ENCODE results near the gene ARHGEF38. TPM values are rescaled to one million over a fixed set of nuclear protein-coding genes. Genes with fewer than 3 reads are reported as not detected.

The ARHGEF38 gene
- polyA plus RNA-seq, 3 donors: not detected

- H3K27me3 Mint-ChIP-seq (ENCODE audit: low read depth in 3 of 3): no peaks in the 10 kb centered on the region
- no peak overlapping the region for H3K27ac Mint-ChIP-seq
- 100% methylated on average over 1 of the region's 16 CpGs for WGBS (ENCODE audit: insufficient coverage)
- Histone ChIP-seq H3K4me2 (replicated peaks; ENCODE audit: extremely low read depth, low read length, poor library complexity, severe bottlenecking) (no peak overlapping the region), H3K79me2 (ENCODE audit: insufficient read depth, low read length) (peaks cover 39% of the 10 kb centered on the region), H3K36me3 (replicated peaks in 1 of 2; ENCODE audit: control insufficient read depth in 1 of 2, insufficient read depth in 2 of 2, low read length in 2 of 2) (no peaks in the 10 kb centered on the region), H3K9me3 (replicated peaks in 1 of 2; ENCODE audit: control insufficient read depth in 1 of 2, insufficient read depth in 1 of 2, low read length in 2 of 2) (no peaks in the 10 kb centered on the region), H3K4me3 (replicated peaks in 1 of 3; ENCODE audit: low read depth in 2 of 3, low read length in 3 of 3) (no peak overlapping the region), H4K20me1 (ENCODE audit: insufficient read depth, low read length) (no peaks in the 10 kb centered on the region), H3K9ac (ENCODE audit: insufficient read depth, low read length, poor library complexity, severe bottlenecking) (no peak overlapping the region), H3K27me3 (ENCODE audit: control insufficient read depth in 2 of 2, insufficient read depth in 2 of 2, low read length in 2 of 2) (no peaks in the 10 kb centered on the region), H3K4me1 (ENCODE audit: control insufficient read depth in 1 of 2, insufficient read depth in 2 of 2, low read length in 2 of 2) (peaks cover 19 to 27% of the 10 kb centered on the region in 2 donors), H3K27ac (ENCODE audit: low read depth in 1 of 2, low read length in 2 of 2) (no peak overlapping the region), H2AFZ (ENCODE audit: insufficient read depth, low read depth, low read length, poor library complexity, severe bottlenecking) (no peak overlapping the region)
- intact Hi-C loops (cut with micrococcal nuclease): no loop called here
- no peak for DNase-seq
- H3K9me3 Mint-ChIP-seq: no peaks in the 10 kb centered on the region
- H3K36me3 Mint-ChIP-seq: no peaks in the 10 kb centered on the region
- peaks cover 30% of the 10 kb centered on the region for H3K4me1 Mint-ChIP-seq
- no peak overlapping the region for H3K4me3 Mint-ChIP-seq
- TF ChIP-seq CTCF (IDR thresholded peaks at IDR 0.05): no peak
Observed at GRCh38 chr4:105710012-105710600, 157.7 kb downstream of the ARHGEF38 start.

GRCh38 chr4:105710678-105711077 lies 158.3 kb downstream of the ARHGEF38 start:
- no peak for TF ChIP-seq CTCF (IDR thresholded peaks at IDR 0.05)
- no peaks in the 10 kb centered on the region for H3K36me3 ChIP-seq (replicated peaks in 1 of 2; ENCODE audit: control insufficient read depth in 1 of 2, insufficient read depth in 2 of 2, low read length in 2 of 2)
- no peak overlapping the region for H3K4me3 ChIP-seq (replicated peaks in 1 of 3; ENCODE audit: low read depth in 2 of 3, low read length in 3 of 3)
- no peak overlapping the region for H3K4me2 ChIP-seq (replicated peaks; ENCODE audit: extremely low read depth, low read length, poor library complexity, severe bottlenecking)
- no peak overlapping the region for H3K9ac ChIP-seq (ENCODE audit: insufficient read depth, low read length, poor library complexity, severe bottlenecking)
- Mint-ChIP-seq H3K4me1 (peaks cover 30% of the 10 kb centered on the region), H3K27me3 (ENCODE audit: low read depth in 3 of 3) (no peaks in the 10 kb centered on the region), H3K27ac (no peak overlapping the region), H3K9me3 (no peaks in the 10 kb centered on the region), H3K36me3 (no peaks in the 10 kb centered on the region), H3K4me3 (no peak overlapping the region)
- H2AFZ ChIP-seq (ENCODE audit: insufficient read depth, low read depth, low read length, poor library complexity, severe bottlenecking): no peak overlapping the region
- H3K9me3 ChIP-seq (replicated peaks in 1 of 2; ENCODE audit: control insufficient read depth in 1 of 2, insufficient read depth in 1 of 2, low read length in 2 of 2): no peaks in the 10 kb centered on the region
- peaks cover 39% of the 10 kb centered on the region for H3K79me2 ChIP-seq (ENCODE audit: insufficient read depth, low read length)
- DNase-seq: no peak
- H3K27me3 ChIP-seq (ENCODE audit: control insufficient read depth in 2 of 2, insufficient read depth in 2 of 2, low read length in 2 of 2): no peaks in the 10 kb centered on the region
- H3K4me1 ChIP-seq (ENCODE audit: control insufficient read depth in 1 of 2, insufficient read depth in 2 of 2, low read length in 2 of 2): peaks cover 19 to 27% of the 10 kb centered on the region in 2 donors
- H4K20me1 ChIP-seq (ENCODE audit: insufficient read depth, low read length): no peaks in the 10 kb centered on the region
- 94% methylated on average over 3 of the region's 6 CpGs for WGBS (ENCODE audit: insufficient coverage)
- intact Hi-C loops (cut with micrococcal nuclease): no loop called here
- no peak overlapping the region for H3K27ac ChIP-seq (ENCODE audit: low read depth in 1 of 2, low read length in 2 of 2)

Data from CD14-positive monocyte (primary cell).